Central memory CD4-positive, alpha-beta T cell (primary cell): ENCODE results near the gene FAM78A.
A peak's percentile ranks its signal among the peaks of the same experiment; 100 is the strongest.
"Not testable (repeated sequence)": the region's sequence is repeated elsewhere in the genome, so short reads cannot be mapped to it uniquely, and the experiment has no call there.

Experiments
- DNase-seq: peaks from one replicate; pipeline ENCODE4 v3.0.0; 2022

Gene FAM78A

GRCh38 chr9:131262327-131263032 lies 13.8 kb downstream of the FAM78A start:
- DNase-seq = no peak

- DNase-seq = no peak
These were observed 15.4 kb downstream of the FAM78A start for GRCh38 chr9:131260751-131261452.

- DNase-seq = no peak
These were observed 16.3 kb downstream of the FAM78A start for GRCh38 chr9:131259916-131260597.

GRCh38 chr9:131259432-131259898 lies 16.8 kb downstream of the FAM78A start:
- DNase-seq = no peak

- DNase-seq = no peak
These were observed 17.4 kb downstream of the FAM78A start for GRCh38 chr9:131258698-131259431.

- no peak for DNase-seq
These were observed 18.1 kb downstream of the FAM78A start for GRCh38 chr9:131258186-131258585.

- DNase-seq = no peak
These were observed 18.9 kb downstream of the FAM78A start for GRCh38 chr9:131257266-131258025.

GRCh38 chr9:131255676-131256197 lies 20.6 kb downstream of the FAM78A start:
- no peak for DNase-seq

- no peak for DNase-seq
These were observed 21.7 kb downstream of the FAM78A start for GRCh38 chr9:131254626-131255025.

GRCh38 chr9:131253891-131254491 lies 22.3 kb downstream of the FAM78A start:
- DNase-seq = no peak

- DNase-seq = no peak
These were observed 24.2 kb downstream of the FAM78A start for GRCh38 chr9:131252120-131252519.

GRCh38 chr9:131246618-131247017 lies 29.7 kb downstream of the FAM78A start:
- DNase-seq = no peak

- not testable (repeated sequence) for DNase-seq
These were observed 32.0 kb downstream of the FAM78A start for GRCh38 chr9:131244331-131244730.

- no peak for DNase-seq
These were observed 36.0 kb downstream of the FAM78A start for GRCh38 chr9:131240047-131240921.

GRCh38 chr9:131239161-131239975 lies 36.9 kb downstream of the FAM78A start:
- DNase-seq = no peak

GRCh38 chr9:131238402-131239021 lies 37.8 kb downstream of the FAM78A start:
- DNase-seq = no peak

- peak; percentile 83 for DNase-seq
These were observed 38.3 kb downstream of the FAM78A start for GRCh38 chr9:131237931-131238401.

- DNase-seq = no peak
These were observed 39.0 kb downstream of the FAM78A start for GRCh38 chr9:131237291-131237690.

- DNase-seq = no peak
These were observed 39.5 kb downstream of the FAM78A start for GRCh38 chr9:131236761-131237160.
